ENCODE data around the gene C1QL1. TPM values are rescaled to one million over a fixed set of nuclear protein-coding genes. Genes with fewer than 3 reads are reported as not detected.

Gene C1QL1
- total and polyA plus RNA-seq, 4 donors, result 0.10 to 0.57 (median 0.39) TPM

- no peaks in the 10 kb centered on the region for H3K36me3 ChIP-seq (ENCODE audit: control insufficient read depth in 4 of 4, insufficient read depth in 4 of 4, low read length in 4 of 4)
- H3K4me1 ChIP-seq (ENCODE audit: control insufficient read depth in 5 of 5, insufficient read depth in 5 of 5, low read length in 5 of 5), result peaks cover 0 to 12% (median 0%) of the 10 kb centered on the region in 5 donors
- no peak within 1 kb of the TSS for H3K9ac ChIP-seq (ENCODE audit: insufficient read depth in 1 of 2, low read length in 2 of 2)
- peak within 1 kb of the TSS in 1 of 2 donors; percentile 7 for H3K27ac ChIP-seq (ENCODE audit: low read depth in 1 of 2, low read length in 1 of 2)
- 86 to 88% methylated on average over 17 of the region's 17 CpGs for WGBS, 2 donors
- TF ChIP-seq, protein P1, sequence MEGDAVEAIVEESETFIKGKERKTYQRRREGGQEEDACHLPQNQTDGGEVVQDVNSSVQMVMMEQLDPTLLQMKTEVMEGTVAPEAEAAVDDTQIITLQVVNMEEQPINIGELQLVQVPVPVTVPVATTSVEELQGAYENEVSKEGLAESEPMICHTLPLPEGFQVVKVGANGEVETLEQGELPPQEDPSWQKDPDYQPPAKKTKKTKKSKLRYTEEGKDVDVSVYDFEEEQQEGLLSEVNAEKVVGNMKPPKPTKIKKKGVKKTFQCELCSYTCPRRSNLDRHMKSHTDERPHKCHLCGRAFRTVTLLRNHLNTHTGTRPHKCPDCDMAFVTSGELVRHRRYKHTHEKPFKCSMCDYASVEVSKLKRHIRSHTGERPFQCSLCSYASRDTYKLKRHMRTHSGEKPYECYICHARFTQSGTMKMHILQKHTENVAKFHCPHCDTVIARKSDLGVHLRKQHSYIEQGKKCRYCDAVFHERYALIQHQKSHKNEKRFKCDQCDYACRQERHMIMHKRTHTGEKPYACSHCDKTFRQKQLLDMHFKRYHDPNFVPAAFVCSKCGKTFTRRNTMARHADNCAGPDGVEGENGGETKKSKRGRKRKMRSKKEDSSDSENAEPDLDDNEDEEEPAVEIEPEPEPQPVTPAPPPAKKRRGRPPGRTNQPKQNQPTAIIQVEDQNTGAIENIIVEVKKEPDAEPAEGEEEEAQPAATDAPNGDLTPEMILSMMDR (IDR thresholded peaks at IDR 0.05; ENCODE audit: control extremely low read depth, extremely low read depth), result no peak
- ATAC-seq (ENCODE audit: insufficient read depth, low FRiP score), result no peak
- no peak for DNase-seq
- H3K27me3 ChIP-seq (ENCODE audit: control insufficient read depth in 3 of 3, insufficient read depth in 3 of 3, low read length in 2 of 3), result peaks cover 0 to 21% (median 18%) of the 10 kb centered on the region in 3 donors
- H3K9me3 ChIP-seq (ENCODE audit: control insufficient read depth in 4 of 4, insufficient read depth in 3 of 4, low read length in 3 of 4), result peaks cover 0 to 2% (median 0%) of the 10 kb centered on the region in 4 donors
- H3K4me3 ChIP-seq, result no peak within 1 kb of the TSS
Measured at GRCh38 chr17:44915321-44915726, 52.8 kb downstream of the C1QL1 start, which contains the start of gene GFAP. TSS of gene GFAP (minus strand) at chr17:44915500. CDS start at chr17:44915486, 14 bp downstream.

- H3K27me3 ChIP-seq (ENCODE audit: control insufficient read depth in 3 of 3, insufficient read depth in 3 of 3, low read length in 2 of 3), result peaks cover 0 to 21% (median 19%) of the 10 kb centered on the region in 3 donors
Measured at GRCh38 chr17:44914698-44915271, 53.3 kb downstream of the C1QL1 start.

DNA sequence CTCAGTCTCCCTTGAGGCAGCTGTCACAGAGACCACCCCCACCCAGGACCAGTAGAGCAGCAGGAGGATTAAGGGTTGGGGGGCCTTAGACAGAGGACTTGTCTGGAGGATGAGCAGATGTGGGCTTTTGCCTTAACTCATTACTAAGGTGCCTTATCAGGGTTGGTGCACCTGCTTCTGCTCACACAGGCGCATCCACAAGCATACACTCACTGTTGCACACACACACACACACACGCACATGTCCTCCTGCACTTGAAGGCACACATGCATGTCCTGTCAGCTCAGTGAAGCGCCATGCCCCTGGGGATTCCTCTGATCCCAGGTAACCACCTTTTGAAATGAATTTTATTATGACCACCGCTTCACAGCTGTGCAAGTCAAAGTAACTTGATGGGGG is 54.0 kb downstream of the C1QL1 start:
- DNase-seq, result no peak
- WGBS, 2 donors, result 91 to 94% methylated on average over 4 of the region's 4 CpGs

More at GRCh38 chr17:44914698-44915271, 53.3 kb downstream of the C1QL1 start:
- no peak overlapping the region for H3K4me3 ChIP-seq
- DNase-seq (no peak), ATAC-seq (ENCODE audit: insufficient read depth, low FRiP score) (no peak)
- H3K36me3 ChIP-seq (ENCODE audit: control insufficient read depth in 4 of 4, insufficient read depth in 4 of 4, low read length in 4 of 4), result no peaks in the 10 kb centered on the region
- TF ChIP-seq, protein P1 (IDR thresholded peaks at IDR 0.05; ENCODE audit: control extremely low read depth, extremely low read depth), result no peak
- no peak overlapping the region for H3K27ac ChIP-seq (ENCODE audit: low read depth in 1 of 2, low read length in 1 of 2)
- peaks cover 0 to 2% (median 0%) of the 10 kb centered on the region in 4 donors for H3K9me3 ChIP-seq (ENCODE audit: control insufficient read depth in 4 of 4, insufficient read depth in 3 of 4, low read length in 3 of 4)
- 86 to 90% methylated on average over 19 of the region's 19 CpGs for WGBS, 2 donors
- H3K4me1 ChIP-seq (ENCODE audit: control insufficient read depth in 5 of 5, insufficient read depth in 5 of 5, low read length in 5 of 5), result peaks cover 0 to 8% (median 0%) of the 10 kb centered on the region in 5 donors
- no peak overlapping the region for H3K9ac ChIP-seq (ENCODE audit: insufficient read depth in 1 of 2, low read length in 2 of 2)

More for the DNA sequence above, 54.0 kb downstream of the C1QL1 start:
- no peak for ATAC-seq (ENCODE audit: insufficient read depth, low FRiP score)
- Histone ChIP-seq H3K36me3 (ENCODE audit: control insufficient read depth in 4 of 4, insufficient read depth in 4 of 4, low read length in 4 of 4) (no peaks in the 10 kb centered on the region), H3K9ac (ENCODE audit: insufficient read depth in 1 of 2, low read length in 2 of 2) (no peak overlapping the region), H3K27ac (ENCODE audit: low read depth in 1 of 2, low read length in 1 of 2) (no peak overlapping the region), H3K4me3 (no peak overlapping the region), H3K4me1 (ENCODE audit: control insufficient read depth in 5 of 5, insufficient read depth in 5 of 5, low read length in 5 of 5) (peaks cover 0 to 8% (median 0%) of the 10 kb centered on the region in 5 donors), H3K9me3 (ENCODE audit: control insufficient read depth in 4 of 4, insufficient read depth in 3 of 4, low read length in 3 of 4) (peaks cover 0 to 2% (median 0%) of the 10 kb centered on the region in 4 donors), H3K27me3 (ENCODE audit: control insufficient read depth in 3 of 3, insufficient read depth in 3 of 3, low read length in 2 of 3) (peaks cover 0 to 21% (median 19%) of the 10 kb centered on the region in 3 donors)
- TF ChIP-seq, protein P1 (IDR thresholded peaks at IDR 0.05; ENCODE audit: control extremely low read depth, extremely low read depth), result no peak
